Right ventricle myocardium superior (tissue), 1 donor: ENCODE results near the gene ZNF777. TPM values are rescaled to one million over a fixed set of nuclear protein-coding genes. Genes with fewer than 3 reads are reported as not detected.
"Not testable (repeated sequence)": the region's sequence is repeated elsewhere in the genome, so short reads cannot be mapped to it uniquely, and the experiment has no call there.

Source experiments
- ATAC-seq: fragments of 200-7000 bp; cut with Tn5 transposase; one replicate; pipeline ENCODE4 v1.9.1; 2020; ENCODE audit warnings: mild to moderate bottlenecking; ENCODE audit not compliant: poor library complexity
- DNase-seq: peaks from one replicate; pipeline ENCODE4 v3.0.0-alpha.2; 2020
- intact Hi-C: fragments of 100-400 bp; cut with DNase I; formaldehyde crosslinking; loops from one replicate; pipeline ENCODE4 v1.11.2; 2022
- total RNA-seq: library from RNA; stranded (reverse); fragmentation: NEBNext Ultra II Directional; extraction: Animal tissue kit (Norgen Biotek cat#: 25700); gene quantifications from one replicate; pipeline ENCODE4 v1.2.1, GENCODE V29; 2021
- donor health status: DM: no; HTN: yes; CAD: no; lungs with severe emphysema.

ZNF777 gene
- total RNA-seq, 1 donor from 2014 or later, result 6.6 TPM

DNA sequence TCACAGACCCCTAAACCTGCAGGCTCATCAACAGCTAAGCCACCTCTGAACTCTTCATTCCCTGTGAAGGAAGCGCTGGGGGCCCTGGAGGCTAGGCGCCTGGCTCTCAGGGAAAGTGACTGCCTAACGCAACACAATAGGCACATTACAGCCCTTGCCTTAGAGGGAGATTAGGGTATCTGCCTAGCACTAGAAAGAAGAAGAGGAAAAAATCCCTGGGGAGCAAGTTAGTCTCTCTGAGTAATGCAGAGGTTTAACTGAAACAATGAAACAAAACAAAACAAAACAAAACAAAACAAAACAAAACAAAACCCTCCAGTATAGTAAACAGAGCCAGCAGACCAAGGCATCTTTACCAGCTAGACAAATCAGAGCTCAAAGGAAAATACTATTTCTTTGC, 2.6 kb downstream of the ZNF777 start:
- intact Hi-C loops, result no loop called here
- DNase-seq (no peak), ATAC-seq (no peak)

DNA sequence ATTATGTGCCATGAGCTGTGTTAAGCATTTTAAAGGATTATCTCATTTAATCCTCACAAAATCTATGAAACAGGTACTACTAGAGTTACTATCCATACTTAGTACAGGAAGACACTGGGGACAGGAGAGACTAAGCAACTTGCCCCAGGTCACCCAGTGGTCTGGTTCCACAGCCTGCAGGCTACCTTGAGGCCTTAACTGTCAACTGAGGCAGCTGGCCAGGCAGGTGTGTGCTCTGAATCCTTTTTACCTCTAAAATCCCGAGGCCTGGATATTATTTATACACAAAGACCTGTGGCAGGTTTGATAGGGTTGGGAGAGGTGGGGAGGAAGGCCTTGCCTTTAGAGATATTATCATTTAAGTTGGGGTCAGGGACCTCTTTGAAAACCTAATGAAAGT, 3.1 kb downstream of the ZNF777 start:
- ATAC-seq (no peak), DNase-seq (no peak)
- intact Hi-C loops, result no loop called here

DNA sequence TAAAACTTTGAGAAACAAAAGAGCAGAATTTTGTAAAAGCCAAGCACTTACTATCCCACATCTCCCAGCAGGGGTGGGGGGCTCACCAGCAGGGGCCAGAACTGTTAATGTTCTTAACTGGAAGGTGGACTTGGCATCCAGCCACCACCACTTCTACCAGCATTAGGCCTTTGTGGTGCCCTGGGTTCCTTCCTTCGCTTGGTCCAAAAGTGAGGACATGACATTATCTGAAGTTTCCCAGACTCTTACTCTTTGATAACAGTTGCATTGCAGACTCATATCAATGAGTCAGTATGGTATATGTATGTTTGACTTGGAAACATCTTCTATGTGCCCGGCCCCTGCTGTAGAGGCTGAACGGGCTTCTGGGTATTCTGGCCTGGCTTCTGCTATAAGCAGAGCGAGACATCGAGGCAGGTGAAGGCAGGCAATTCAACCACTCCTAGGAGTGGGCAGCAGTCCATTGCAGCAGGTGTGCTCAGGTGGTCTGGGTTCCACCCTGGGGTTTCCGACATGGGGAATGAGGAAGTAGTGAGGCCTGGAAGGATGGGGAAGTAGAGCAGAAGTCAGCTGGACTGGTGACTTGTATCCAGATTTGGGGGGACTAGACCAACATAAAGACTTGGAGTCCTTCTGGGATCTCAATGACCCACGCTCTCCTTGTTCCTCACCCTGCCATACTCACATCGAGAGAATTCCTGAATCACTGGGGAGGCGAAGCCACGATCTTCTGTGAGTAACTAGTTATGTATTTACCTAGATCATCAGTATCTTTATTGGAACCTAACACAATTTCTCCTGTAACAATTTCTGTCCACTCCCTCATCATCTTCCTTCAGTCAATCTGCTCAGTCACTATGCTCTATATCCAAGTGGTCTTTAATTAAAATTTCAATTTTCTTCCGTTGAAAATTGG, 4.1 kb downstream of the ZNF777 start:
- DNase-seq, result no peak
- intact Hi-C loops, result no loop called here
- no peak for ATAC-seq

DNA sequence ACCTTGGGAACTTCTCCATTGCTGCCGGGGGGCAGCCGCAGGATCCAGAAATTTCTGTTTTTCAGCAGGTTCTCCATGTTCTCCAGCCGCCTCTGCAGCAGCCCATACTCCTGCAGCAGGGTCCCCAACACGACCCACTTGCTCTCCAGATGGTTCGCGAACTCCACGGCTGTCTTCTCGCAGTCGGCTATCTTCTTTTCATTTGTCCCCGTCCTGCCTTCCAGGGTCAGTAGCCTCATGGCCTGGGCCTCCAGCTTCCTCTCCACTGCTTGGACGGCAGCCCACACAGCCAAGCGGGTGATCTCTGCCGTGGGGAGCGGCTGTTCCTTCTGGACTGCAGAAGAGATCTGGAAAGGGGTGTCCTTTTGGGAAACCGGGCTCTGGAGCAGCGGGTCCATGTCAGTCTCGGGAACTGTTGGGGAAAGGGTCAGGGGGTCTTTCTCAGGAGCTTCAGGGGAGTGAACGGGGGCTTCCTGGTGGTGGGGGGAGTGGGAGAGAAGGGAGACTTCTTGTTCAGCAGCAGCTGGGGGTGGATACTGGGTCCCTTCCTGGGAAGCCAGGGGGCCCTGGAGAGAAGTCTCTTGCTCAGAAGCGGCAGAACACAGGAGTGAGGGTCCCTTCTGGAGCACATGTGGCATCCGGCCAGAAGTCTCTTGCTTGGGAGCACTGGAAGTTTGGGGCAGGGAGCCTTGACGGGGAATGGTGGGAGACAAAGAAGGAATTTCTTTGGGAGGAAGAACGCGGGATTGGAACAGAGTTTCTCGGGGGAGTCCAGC, 5.5 kb downstream of the ZNF777 start:
- no peak for DNase-seq
- ATAC-seq, result no peak
- intact Hi-C loops, result no loop called here

DNA sequence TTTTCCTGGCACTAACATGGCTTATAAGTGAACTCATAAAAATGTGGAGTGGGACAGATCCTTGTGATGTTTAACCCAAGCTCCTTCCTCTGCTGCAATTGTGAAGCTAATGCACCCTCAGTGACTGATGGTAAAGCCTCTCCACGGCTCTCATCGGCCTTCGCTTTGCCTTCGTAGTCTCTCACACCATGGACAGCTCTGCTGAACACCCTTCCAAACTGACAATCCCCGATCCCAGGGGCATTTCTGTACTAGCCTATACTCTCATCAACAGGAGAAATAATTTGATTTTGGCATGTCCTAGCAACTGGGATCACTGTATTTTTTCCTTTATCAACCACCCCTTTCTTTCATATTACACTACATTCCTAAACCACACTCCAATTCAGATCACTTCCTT, 6.1 kb downstream of the ZNF777 start:
- intact Hi-C loops, result no loop called here
- ATAC-seq, result no peak
- no peak for DNase-seq

DNA sequence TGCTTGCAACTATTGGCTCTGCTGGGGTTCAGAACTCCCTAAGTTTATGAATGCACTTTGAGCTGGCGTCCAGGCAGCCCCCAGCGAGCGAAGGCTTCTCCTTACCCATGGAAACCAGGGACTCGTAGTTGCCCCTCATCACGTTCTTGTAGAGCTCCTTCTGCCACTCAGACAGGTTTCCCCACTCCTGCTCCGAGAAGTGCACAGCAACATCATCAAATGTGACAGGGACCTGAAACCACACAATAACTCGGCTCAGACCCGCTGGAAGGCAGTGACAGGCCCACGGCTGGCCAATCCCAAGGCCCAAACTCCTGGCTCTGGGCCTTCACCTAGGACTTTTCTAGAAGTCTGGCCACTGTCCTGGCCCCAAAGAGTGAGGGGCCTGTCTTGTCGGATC, 6.9 kb downstream of the ZNF777 start:
- ATAC-seq (no peak), DNase-seq (no peak)
- intact Hi-C loops, result no loop called here

DNA sequence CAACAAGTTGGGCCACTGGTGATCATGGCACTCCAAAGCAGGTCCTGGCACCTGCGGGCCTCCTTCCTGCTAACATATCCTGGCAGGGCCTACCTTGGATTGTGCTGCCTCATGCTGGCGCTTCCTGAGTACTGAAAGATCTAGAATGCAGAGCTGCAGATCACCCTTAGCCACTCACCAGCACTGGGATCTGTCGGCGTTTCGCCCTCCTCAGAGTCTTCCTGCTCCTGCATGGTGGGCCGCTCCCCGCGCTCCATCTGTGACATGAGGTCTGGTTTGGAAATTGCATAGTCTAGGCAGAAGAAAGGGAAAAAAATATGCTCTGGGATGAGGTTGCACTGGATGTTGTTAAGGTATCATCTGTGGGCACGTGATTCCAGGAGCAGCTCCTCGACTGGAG, 10.0 kb downstream of the ZNF777 start:
- ATAC-seq (no peak), DNase-seq (no peak)
- intact Hi-C loops, result no loop called here

DNA sequence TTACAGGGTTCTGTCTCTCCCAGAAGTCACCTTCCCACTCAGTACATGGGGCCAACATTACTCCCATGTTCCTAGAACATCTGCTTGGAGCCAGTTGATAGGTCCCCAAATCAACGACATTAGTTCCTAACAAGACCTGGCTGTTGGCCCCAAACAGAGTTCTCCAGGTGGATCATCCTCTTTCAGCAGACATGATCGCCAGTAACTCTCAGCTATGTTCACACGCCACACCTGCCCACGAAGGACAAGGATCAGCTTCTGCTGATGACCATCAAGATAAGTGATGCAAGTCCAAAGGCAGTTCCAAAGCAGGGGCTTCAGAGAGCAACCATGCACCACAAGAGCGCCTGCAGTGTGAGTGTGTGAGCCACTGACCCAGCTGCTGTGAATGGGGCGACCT, 11.0 kb downstream of the ZNF777 start:
- ATAC-seq (no peak), DNase-seq (no peak)
- intact Hi-C loops, result no loop called here

DNA sequence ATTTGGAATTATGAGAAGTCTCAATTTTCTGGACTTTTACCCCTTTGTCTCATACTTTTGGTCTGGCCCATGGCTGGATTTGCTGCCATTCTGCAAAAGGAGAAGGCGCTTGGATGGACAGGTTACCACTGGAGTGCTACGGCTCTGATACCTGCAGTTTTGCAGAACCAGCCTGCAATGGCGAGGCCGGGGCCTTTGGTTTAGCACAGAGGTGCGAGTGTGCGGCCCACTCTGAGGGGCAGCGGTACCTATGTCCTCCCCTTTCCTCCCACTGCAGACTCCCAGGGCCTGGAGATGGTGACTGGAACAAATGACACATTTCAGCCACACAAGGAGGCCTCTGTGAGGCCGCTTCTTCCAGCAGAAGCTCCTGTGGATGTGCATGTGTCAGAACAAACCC, 11.9 kb downstream of the ZNF777 start:
- DNase-seq (no peak), ATAC-seq (no peak)
- intact Hi-C loops, result no loop called here

DNA sequence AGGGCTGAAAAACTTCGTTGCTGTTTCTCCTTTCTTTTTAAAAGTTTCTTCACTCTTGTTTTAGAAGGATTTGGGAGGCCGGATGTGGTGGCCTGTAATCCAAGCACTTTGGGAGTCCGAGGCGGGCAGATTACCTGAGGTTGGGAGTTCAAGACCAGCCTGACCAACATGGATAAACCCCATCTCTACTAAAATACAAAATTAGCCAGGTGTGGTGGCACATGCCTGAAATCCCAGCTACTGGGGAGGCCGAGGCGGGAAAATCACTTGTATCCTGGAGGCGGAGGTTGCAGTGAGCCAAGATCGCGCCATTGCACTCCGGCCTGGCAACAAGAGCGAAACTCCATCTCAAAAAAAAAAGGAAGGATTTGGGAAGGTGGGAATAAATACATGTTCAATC, 14.8 kb downstream of the ZNF777 start:
- DNase-seq, ATAC-seq, intact Hi-C loops: not testable (repeated sequence)

DNA sequence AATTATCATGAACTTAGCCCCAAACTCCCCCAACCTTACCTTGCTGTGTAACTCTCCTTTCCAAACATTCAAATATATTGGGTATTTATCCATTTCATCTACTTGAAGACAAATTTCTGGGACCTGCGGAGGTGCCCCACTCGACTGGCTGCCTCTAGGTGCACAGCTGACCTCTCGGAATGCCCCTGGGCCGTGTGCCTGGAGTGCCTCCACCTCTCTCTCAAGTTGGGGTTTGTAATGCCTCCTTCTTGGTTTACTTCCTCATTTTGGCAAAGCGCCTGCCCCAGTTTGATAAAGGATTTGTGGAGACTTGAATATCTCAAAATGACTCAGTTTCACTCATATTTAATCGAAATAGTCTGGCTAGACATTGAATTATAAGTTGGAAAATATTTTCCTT, 16.6 kb downstream of the ZNF777 start:
- ATAC-seq (no peak), DNase-seq (no peak)
- intact Hi-C loops, result no loop called here

DNA sequence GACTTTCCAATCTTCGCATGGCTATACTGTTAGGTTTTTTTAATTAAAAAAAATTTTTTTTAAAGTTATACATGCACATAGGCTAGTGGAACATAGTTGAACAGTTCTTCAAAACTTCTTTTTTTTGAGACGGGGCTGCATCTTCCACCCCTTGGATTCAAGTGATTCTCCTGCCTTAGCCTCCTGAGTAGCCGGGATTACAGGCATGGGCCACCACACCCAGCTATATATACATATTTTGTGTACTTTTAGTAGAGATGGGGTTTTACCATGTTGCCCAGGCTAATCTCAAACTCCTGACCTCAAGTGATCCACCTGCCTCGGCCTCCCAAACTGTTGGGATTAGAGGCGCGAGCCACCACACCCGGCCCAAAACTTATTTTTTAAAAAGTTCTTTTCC, 17.3 kb downstream of the ZNF777 start:
- no peak for ATAC-seq
- DNase-seq, result no peak
- intact Hi-C loops, result no loop called here

DNA sequence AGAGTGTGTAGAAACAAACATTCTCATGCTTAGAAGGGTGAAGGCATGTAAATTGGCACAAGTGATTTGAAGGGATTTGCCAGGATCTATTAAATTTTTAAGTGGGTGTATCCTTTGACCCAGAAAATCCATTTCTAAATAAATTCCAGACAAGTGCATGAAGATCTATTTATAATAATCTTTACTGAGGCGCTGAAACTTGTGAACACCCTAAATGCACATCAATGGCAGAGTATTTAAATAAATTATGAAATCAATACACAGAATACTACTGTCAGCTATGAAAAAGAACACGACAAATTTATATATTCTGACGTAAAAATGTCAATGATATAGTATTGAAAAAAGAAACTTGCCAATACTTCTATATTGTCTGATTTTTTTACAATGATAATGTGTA, 17.9 kb downstream of the ZNF777 start:
- ATAC-seq (no peak), DNase-seq (no peak)
- intact Hi-C loops, result no loop called here

DNA sequence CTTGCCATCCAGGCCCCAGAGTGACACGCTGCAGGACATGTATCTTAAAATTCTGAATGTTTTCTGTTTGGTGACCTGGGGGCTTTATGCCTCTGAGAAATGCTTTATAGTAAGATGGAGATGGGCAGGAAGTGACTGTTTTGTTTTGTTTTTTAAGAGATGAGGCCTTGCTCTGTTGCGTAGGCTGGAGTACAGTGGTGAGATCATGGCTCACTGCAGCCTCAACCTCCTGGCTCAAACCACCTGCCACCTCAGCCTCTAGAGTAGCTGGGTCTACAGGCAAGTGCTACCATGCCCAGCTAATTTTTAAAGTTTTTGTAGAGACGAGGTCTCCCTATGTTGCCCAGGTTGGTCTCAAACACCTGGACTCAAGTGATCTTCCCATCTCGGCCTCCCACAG, 20.6 kb downstream of the ZNF777 start:
- DNase-seq, result no peak
- intact Hi-C loops, result no loop called here
- no peak for ATAC-seq

DNA sequence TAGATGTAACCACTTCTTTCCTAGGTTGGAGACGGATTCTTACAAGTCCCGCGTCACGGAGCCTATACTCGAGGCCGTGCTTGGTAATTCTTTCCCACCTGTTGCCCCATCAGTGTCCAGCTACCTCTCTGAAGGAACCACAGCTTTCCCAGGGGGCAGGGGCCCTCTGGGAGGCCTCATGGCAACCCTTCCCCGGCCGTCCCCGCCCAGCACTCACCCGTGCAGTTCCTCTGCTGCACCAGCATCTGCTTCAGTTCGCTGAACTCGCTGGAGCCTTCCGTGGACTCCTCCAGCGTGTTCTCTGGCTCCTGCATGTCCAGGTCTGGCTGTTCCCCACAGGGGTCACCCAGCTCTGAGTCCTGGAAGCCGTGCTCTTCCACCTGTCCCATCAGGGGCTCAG, 24.5 kb downstream of the ZNF777 start:
- DNase-seq (no peak), ATAC-seq (no peak)

DNA sequence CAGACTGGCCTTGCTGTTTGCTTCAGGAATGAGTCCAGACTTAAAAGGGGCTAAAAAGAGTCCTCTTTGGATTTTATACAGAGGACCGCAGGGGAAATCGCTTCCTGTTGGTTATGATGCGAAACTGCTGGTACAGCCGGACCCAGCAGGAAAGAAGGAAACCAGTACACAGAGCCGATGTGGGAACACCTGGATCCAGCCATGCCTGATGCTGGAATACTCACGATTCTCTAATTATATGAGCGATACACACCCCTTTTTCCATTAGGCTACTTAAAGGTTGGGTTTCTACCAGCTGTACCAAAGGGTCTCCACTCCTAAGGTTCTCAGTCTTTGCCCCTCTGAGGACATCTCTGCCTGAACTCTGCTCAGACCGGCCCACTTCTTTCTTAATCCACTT, 27.7 kb downstream of the ZNF777 start:
- ATAC-seq, result no peak
- DNase-seq, result no peak
- intact Hi-C loops, result no loop called here

More for the DNA sequence above, 24.5 kb downstream of the ZNF777 start:
- intact Hi-C loops, result no loop called here

DNA sequence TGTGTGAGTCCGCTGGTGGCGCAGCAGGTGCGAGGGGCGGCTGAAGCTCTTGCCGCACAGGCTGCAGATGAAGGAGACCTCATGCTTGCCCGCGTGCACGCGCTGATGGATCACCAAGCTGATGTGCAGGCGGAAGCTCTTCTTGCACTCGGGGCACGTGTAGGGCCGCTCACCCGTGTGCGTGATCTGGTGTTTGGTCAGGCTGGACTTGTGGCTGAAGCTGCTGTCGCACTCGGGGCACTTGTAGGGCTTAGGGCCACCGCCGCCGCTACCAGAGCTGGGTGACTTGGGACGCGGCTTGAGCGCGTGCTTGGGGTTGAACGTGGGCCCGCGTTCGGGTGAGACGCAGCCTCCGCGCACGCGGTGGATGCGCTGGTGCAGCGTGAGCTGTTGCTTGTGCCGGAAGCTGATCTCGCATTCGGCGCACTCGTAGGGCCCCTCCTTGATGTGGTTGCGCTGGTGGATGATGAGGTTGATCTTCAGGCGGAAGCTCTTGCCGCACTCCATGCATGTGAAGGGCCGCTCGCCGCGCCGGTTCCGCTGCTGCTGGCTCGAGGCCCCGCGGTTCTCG, 28.7 kb downstream of the ZNF777 start:
- intact Hi-C loops, result no loop called here
- ATAC-seq (no peak), DNase-seq (no peak)

DNA sequence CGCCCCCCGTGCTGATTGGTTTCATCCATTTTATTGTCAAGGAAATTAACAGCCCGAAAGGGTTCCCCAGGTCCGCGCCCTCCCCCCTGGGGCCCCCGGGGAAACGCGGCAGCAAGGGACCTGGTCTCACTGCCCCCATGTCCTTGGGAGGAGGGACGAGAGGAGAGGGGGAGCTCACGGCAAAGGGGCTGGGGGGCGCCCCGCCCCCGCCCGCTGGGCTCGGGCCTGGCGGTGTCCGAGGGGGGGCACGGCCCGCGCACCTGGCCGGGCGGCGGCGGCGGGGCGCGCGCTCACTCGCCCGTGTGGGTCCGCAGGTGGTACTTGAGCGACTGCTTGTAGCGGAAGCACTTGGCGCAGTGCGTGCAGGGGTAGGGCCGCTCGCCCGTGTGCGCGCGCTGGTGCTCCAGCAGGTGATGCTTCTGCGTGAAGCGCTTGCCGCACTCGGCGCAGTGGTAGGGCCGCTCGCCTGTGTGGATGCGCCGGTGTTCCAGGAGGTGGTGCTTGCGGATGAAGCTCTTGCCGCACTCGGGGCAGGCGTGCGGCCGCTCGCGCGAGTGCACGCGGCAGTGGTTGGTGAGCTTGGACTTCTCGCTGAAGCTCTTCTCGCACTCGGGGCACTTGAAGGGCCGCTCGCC, 29.3 kb downstream of the ZNF777 start:
- ATAC-seq (no peak), DNase-seq (no peak)
- intact Hi-C loops, result no loop called here

DNA sequence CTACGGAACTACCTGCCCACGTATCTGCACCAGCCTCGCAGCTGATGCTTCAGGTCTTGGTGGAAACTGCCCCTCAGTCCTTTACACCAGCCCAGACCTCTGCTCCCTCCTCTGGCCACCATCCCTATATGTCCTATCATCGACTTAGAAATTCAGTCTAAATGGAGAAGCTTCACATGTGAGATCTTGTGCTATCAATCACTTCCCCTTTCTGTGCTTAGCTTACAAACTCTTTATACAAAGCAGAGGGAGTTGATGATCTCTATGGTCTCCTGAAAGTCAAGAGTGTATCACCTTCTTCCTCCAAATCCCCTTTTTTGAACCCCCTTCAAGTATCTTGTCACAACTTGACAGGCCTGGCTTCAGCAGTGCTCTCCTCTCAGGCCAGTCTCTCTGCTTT, 30.7 kb downstream of the ZNF777 start:
- ATAC-seq (no peak), DNase-seq (no peak)
- intact Hi-C loops, result no loop called here
